Fibroblast of lung (primary cell): ENCODE results near the gene CASQ2. TPM values are rescaled to one million over a fixed set of nuclear protein-coding genes. Genes with fewer than 3 reads are reported as not detected.

Source experiments
- DNase-seq, 2 donors: peaks; one replicate each; pipeline versions ENCODE4 v3.0.0 to v3.0.0-alpha.2; 2010; ENCODE audit warnings: low read depth in 2 of 2
- H2AFZ ChIP-seq: 2 replicates; pipeline ENCODE4 v1.5.1; 2012; ENCODE audit warnings: low read length, control low read depth, inconsistent platforms
- H3K27ac ChIP-seq: 2 replicates; pipeline ENCODE4 v1.5.1; 2011; ENCODE audit warnings: low read length, control low read depth; ENCODE audit not compliant: insufficient read depth
- H3K27me3 ChIP-seq: 2 replicates; pipeline ENCODE4 v1.5.1; 2011; ENCODE audit warnings: mild to moderate bottlenecking, low read length; ENCODE audit not compliant: control insufficient read depth, insufficient read depth
- H3K36me3 ChIP-seq: 2 replicates; pipeline ENCODE4 v1.5.1; 2011; ENCODE audit warnings: low read length; ENCODE audit not compliant: control insufficient read depth, insufficient read depth
- H3K4me1 ChIP-seq: 2 replicates; pipeline ENCODE4 v1.5.1; 2011; ENCODE audit warnings: low read length; ENCODE audit not compliant: control insufficient read depth, insufficient read depth; ENCODE audit errors: extremely low read depth
- H3K4me2 ChIP-seq: 2 replicates; pipeline ENCODE4 v1.5.1; 2011; ENCODE audit warnings: low read length, control low read depth; ENCODE audit not compliant: insufficient read depth; ENCODE audit errors: extremely low read depth
- H3K4me3 ChIP-seq, 4 experiments: fragments of 200-600 bp in 1 of 4; sonication (generic) in 1 of 4; replicated peaks in 1 of 4; 2 replicates each; pipeline ENCODE4 v1.5.1; 2011 to 2016; ENCODE audit warnings: low read length in 4 of 4, low read depth in 3 of 4, mild to moderate bottlenecking in 3 of 4, control low read depth in 2 of 4, inconsistent platforms in 1 of 4, mixed read lengths in 1 of 4; ENCODE audit not compliant: insufficient read depth in 1 of 4; ENCODE audit errors: control extremely low read depth in 1 of 4
- H3K79me2 ChIP-seq: 2 replicates; pipeline ENCODE4 v1.5.1; 2012; ENCODE audit warnings: mild to moderate bottlenecking, low read length, inconsistent platforms; ENCODE audit not compliant: control insufficient read depth, insufficient read depth
- H3K9ac ChIP-seq: 2 replicates; pipeline ENCODE4 v1.5.1; 2011; ENCODE audit warnings: mild to moderate bottlenecking, low read length, control low read depth; ENCODE audit not compliant: insufficient read depth
- H3K9me3 ChIP-seq: 2 replicates; pipeline ENCODE4 v1.5.1; 2012; ENCODE audit warnings: low read depth, low read length; ENCODE audit not compliant: control insufficient read depth, insufficient read depth
- H4K20me1 ChIP-seq: 2 replicates; pipeline ENCODE4 v1.5.1; 2011; ENCODE audit warnings: low read length; ENCODE audit not compliant: control insufficient read depth, insufficient read depth; ENCODE audit errors: extremely low read depth
- CTCF ChIP-seq, 2 donors: IDR thresholded peaks in 1 of 2; conservative IDR thresholded peaks in 1 of 2; 1 replicate in 1 of 2; 2 replicates in 1 of 2; pipeline ENCODE4 v1.5.1; 2011 to 2012; ENCODE audit warnings: low read length in 2 of 2, control low read depth in 1 of 2, inconsistent platforms in 1 of 2, low read depth in 1 of 2, mild to moderate bottlenecking in 1 of 2
- EZH2 ChIP-seq: IDR thresholded peaks from 2 replicates; pipeline ENCODE4 v1.5.1; 2012; ENCODE audit warnings: low read length, control low read depth, mild to moderate bottlenecking; ENCODE audit errors: missing control alignments
- polyA plus RNA-seq, 2 donors: library from polyadenylated mRNA; depleted of rRNA in 1 of 2; stranded (reverse) in 1 of 2; unstranded in 1 of 2; fragments of >200 nt; gene quantifications; 2 replicates each; pipeline ENCODE4 v1.2.1, GENCODE V29; 2011 to 2012; ENCODE audit warnings: missing spikeins in 1 of 2
- total RNA-seq: library from RNA; depleted of rRNA; stranded (reverse); fragments of >200 nt; gene quantifications from 2 replicates; pipeline ENCODE4 v1.2.1, GENCODE V29; 2014

CASQ2 gene
- total and polyA plus RNA-seq, 2 donors (not counting 1 experiment from before 2014, with no cell fraction given) = 0.03 TPM; not detected in 1

GRCh38 chr1:115796897-115797296, 28.4 kb upstream of the CASQ2 start:
- no peak for DNase-seq
- H3K9me3 ChIP-seq = no peaks in the 10 kb centered on the region
- TF ChIP-seq CTCF (conservative IDR thresholded peaks at IDR 0.05 in 1 of 2, IDR thresholded peaks at IDR 0.05 in 1 of 2; ENCODE audit: low read depth in 1 of 2, low read length in 2 of 2) = no peak
- TF ChIP-seq EZH2 = no peak
- no peak overlapping the region for H3K4me2 ChIP-seq
- H3K36me3 ChIP-seq = no peaks in the 10 kb centered on the region
- no peaks in the 10 kb centered on the region for H4K20me1 ChIP-seq
- no peak overlapping the region for H2AFZ ChIP-seq
- H3K4me3 ChIP-seq = no peak overlapping the region
- H3K27ac ChIP-seq = no peak overlapping the region
- H3K9ac ChIP-seq = no peak overlapping the region
- no peaks in the 10 kb centered on the region for H3K4me1 ChIP-seq
- peaks cover 9% of the 10 kb centered on the region for H3K27me3 ChIP-seq
- H3K79me2 ChIP-seq = no peaks in the 10 kb centered on the region

- Histone ChIP-seq H3K79me2 (no peaks in the 10 kb centered on the region), H3K27me3 (peaks cover 11% of the 10 kb centered on the region)
- no peak for TF ChIP-seq EZH2
- TF ChIP-seq CTCF (conservative IDR thresholded peaks at IDR 0.05 in 1 of 2, IDR thresholded peaks at IDR 0.05 in 1 of 2; ENCODE audit: low read depth in 1 of 2, low read length in 2 of 2) = no peak
Observed at GRCh38 chr1:115796036-115796435, 27.5 kb upstream of the CASQ2 start.

GRCh38 chr1:115794976-115795639, 26.6 kb upstream of the CASQ2 start:
- H3K79me2 ChIP-seq = no peaks in the 10 kb centered on the region
- H3K9me3 ChIP-seq = no peaks in the 10 kb centered on the region
- no peaks in the 10 kb centered on the region for H3K36me3 ChIP-seq
- no peak overlapping the region for H3K27ac ChIP-seq
- H2AFZ ChIP-seq = no peak overlapping the region
- peaks cover 13% of the 10 kb centered on the region for H3K27me3 ChIP-seq
- no peak overlapping the region for H3K4me2 ChIP-seq
- no peaks in the 10 kb centered on the region for H4K20me1 ChIP-seq
- no peak for DNase-seq
- H3K9ac ChIP-seq = no peak overlapping the region
- TF ChIP-seq CTCF (conservative IDR thresholded peaks at IDR 0.05 in 1 of 2, IDR thresholded peaks at IDR 0.05 in 1 of 2; ENCODE audit: low read depth in 1 of 2, low read length in 2 of 2) (no peak), EZH2 (no peak)
- no peaks in the 10 kb centered on the region for H3K4me1 ChIP-seq
- H3K4me3 ChIP-seq = no peak overlapping the region

More at GRCh38 chr1:115796036-115796435, 27.5 kb upstream of the CASQ2 start:
- H3K4me2 ChIP-seq = no peak overlapping the region
- no peak for DNase-seq
- H2AFZ ChIP-seq = no peak overlapping the region
- no peaks in the 10 kb centered on the region for H3K36me3 ChIP-seq
- H4K20me1 ChIP-seq = no peaks in the 10 kb centered on the region
- H3K9ac ChIP-seq = no peak overlapping the region
- no peaks in the 10 kb centered on the region for H3K4me1 ChIP-seq
- H3K9me3 ChIP-seq = no peaks in the 10 kb centered on the region
- H3K27ac ChIP-seq = no peak overlapping the region
- no peak overlapping the region for H3K4me3 ChIP-seq
